HEK293 (cell line): ENCODE measurements around the gene SAG.

Experiments used
- CTCF ChIA-PET: fragments of 350-600 bp; formaldehyde crosslinking; extraction: SDS; loops from one replicate; lab custom pipeline; 2021; ENCODE audit warnings: antibody characterized with exemption; lab: Yijun Ruan, JAX
- POLR2A ChIA-PET: fragments of 300-600 bp; formaldehyde crosslinking; extraction: SDS; loops from one replicate; lab custom pipeline; 2020; ENCODE audit warnings: antibody characterized with exemption, inconsistent platforms; lab: Yijun Ruan, JAX
- H3K27ac ChIP-seq: fragments of 200-500 bp; sonication (Bioruptor generic); 2 replicates; pipeline ENCODE4 v1.5.1; 2014; ENCODE audit warnings: low read depth, low read length, control low read depth, inconsistent platforms; ENCODE audit errors: extremely low read depth
- H3K36me3 ChIP-seq, 2 experiments: fragments of 200-500 bp in 1 of 2; sonication (Bioruptor generic) in 1 of 2; 1 replicate in 1 of 2; 2 replicates in 1 of 2; pipeline ENCODE4 v1.5.1; 2014 to 2017; ENCODE audit warnings: inconsistent platforms in 2 of 2, low read length in 2 of 2; ENCODE audit not compliant: control insufficient read depth in 2 of 2, insufficient read depth in 1 of 2
- H3K4me1 ChIP-seq: fragments of 200-500 bp; sonication (Bioruptor generic); 2 replicates; pipeline ENCODE4 v1.5.1; 2014; ENCODE audit warnings: mild to moderate bottlenecking, low read length, inconsistent platforms; ENCODE audit not compliant: control insufficient read depth, insufficient read depth
- H3K4me3 ChIP-seq: 2 replicates; pipeline ENCODE4 v1.5.1; 2011; ENCODE audit warnings: low read depth, mild to moderate bottlenecking, control low read depth, low read length, moderate library complexity
- H3K9me3 ChIP-seq: fragments of 200-500 bp; sonication (Bioruptor generic); 2 replicates; pipeline ENCODE4 v1.5.1; 2014; ENCODE audit warnings: low read depth, low read length, inconsistent platforms; ENCODE audit not compliant: control insufficient read depth, insufficient read depth
- EGR2 ChIP-seq: fragments of 450-650 bp; formaldehyde crosslinking; IDR thresholded peaks from 2 replicates; pipeline ENCODE4 v1.5.1; 2016; ENCODE audit warnings: low read depth, missing biosample characterization, missing genetic modification characterization
- ELK4 ChIP-seq: IDR thresholded peaks from 2 replicates; pipeline ENCODE4 v1.6.1; 2011; ENCODE audit warnings: mild to moderate bottlenecking, low read depth, low read length, borderline replicate concordance
- PRDM10 ChIP-seq: fragments of 450-650 bp; formaldehyde crosslinking; IDR thresholded peaks from 2 replicates; pipeline ENCODE4 v1.5.1; 2016; ENCODE audit warnings: missing biosample characterization, missing genetic modification characterization
- SP2 ChIP-seq: fragments of 450-650 bp; formaldehyde crosslinking; IDR thresholded peaks from 2 replicates; pipeline ENCODE4 v1.5.1; 2016; ENCODE audit warnings: missing biosample characterization, missing genetic modification characterization
- ZBTB49 ChIP-seq: fragments of 450-650 bp; formaldehyde crosslinking; IDR thresholded peaks from 2 replicates; pipeline ENCODE4 v1.5.1; 2016; ENCODE audit warnings: missing biosample characterization, missing genetic modification characterization, low read depth
- ZFHX2 ChIP-seq: fragments of 450-650 bp; formaldehyde crosslinking; conservative IDR thresholded peaks from 2 replicates; pipeline ENCODE4 v1.5.1; 2016; ENCODE audit warnings: missing biosample characterization, missing genetic modification characterization
- ZFP41 ChIP-seq: fragments of 450-650 bp; formaldehyde crosslinking; IDR thresholded peaks from 2 replicates; pipeline ENCODE4 v1.5.1; 2016; ENCODE audit warnings: missing biosample characterization, missing genetic modification characterization, borderline replicate concordance
- ZIC2 ChIP-seq: fragments of 450-650 bp; formaldehyde crosslinking; IDR thresholded peaks from 2 replicates; pipeline ENCODE4 v1.5.1; 2016; ENCODE audit warnings: missing biosample characterization, missing genetic modification characterization
- ZNF138 ChIP-seq: fragments of 450-650 bp; formaldehyde crosslinking; IDR thresholded peaks from 2 replicates; pipeline ENCODE4 v1.5.1; 2016; ENCODE audit warnings: missing biosample characterization, missing genetic modification characterization, borderline replicate concordance
- ZNF24 ChIP-seq: fragments of 450-650 bp; formaldehyde crosslinking; IDR thresholded peaks from 2 replicates; pipeline ENCODE4 v1.5.1; 2016; ENCODE audit warnings: missing biosample characterization, missing genetic modification characterization
- ZNF274 ChIP-seq, 2 experiments: fragments of 200-500 bp in 1 of 2; fragments of 450-650 bp in 1 of 2; sonication (Bioruptor generic) in 1 of 2; formaldehyde crosslinking in 1 of 2; IDR thresholded peaks; 2 replicates each; pipeline versions ENCODE4 v1.5.1 to v1.6.1; 2014 to 2016; ENCODE audit warnings: borderline replicate concordance in 1 of 2, inconsistent platforms in 1 of 2, low read length in 1 of 2, missing biosample characterization in 1 of 2, missing genetic modification characterization in 1 of 2
- ZNF350 ChIP-seq: fragments of 450-650 bp; formaldehyde crosslinking; IDR thresholded peaks from 2 replicates; pipeline ENCODE4 v1.5.0; 2017; ENCODE audit warnings: missing biosample characterization, mild to moderate bottlenecking, missing genetic modification characterization
- ZNF354C ChIP-seq: fragments of 450-650 bp; formaldehyde crosslinking; IDR thresholded peaks from 2 replicates; pipeline ENCODE4 v1.5.1; 2016; ENCODE audit warnings: missing biosample characterization, missing genetic modification characterization, low read depth, borderline replicate concordance
- ZNF548 ChIP-seq: fragments of 450-650 bp; formaldehyde crosslinking; IDR thresholded peaks from 2 replicates; pipeline ENCODE4 v1.5.1; 2016; ENCODE audit warnings: missing biosample characterization, missing genetic modification characterization
- ZNF549 ChIP-seq: fragments of 450-650 bp; IDR thresholded peaks from 2 replicates; pipeline ENCODE4 v1.5.1; 2018; ENCODE audit warnings: missing biosample characterization, missing genetic modification characterization, mild to moderate bottlenecking, inconsistent platforms, moderate library complexity
- ZNF623 ChIP-seq: fragments of 450-650 bp; formaldehyde crosslinking; IDR thresholded peaks from 2 replicates; pipeline ENCODE4 v1.5.1; 2016; ENCODE audit warnings: missing biosample characterization, missing genetic modification characterization
- ZNF692 ChIP-seq: fragments of 450-650 bp; formaldehyde crosslinking; IDR thresholded peaks from 2 replicates; pipeline ENCODE4 v1.5.1; 2016; ENCODE audit warnings: missing biosample characterization, missing genetic modification characterization
- ZNF707 ChIP-seq: fragments of 450-650 bp; formaldehyde crosslinking; IDR thresholded peaks from 2 replicates; pipeline ENCODE4 v1.5.1; 2016; ENCODE audit warnings: missing biosample characterization, missing genetic modification characterization
- ZNF777 ChIP-seq: fragments of 450-650 bp; formaldehyde crosslinking; IDR thresholded peaks from 2 replicates; pipeline ENCODE4 v1.5.1; 2017; ENCODE audit warnings: missing biosample characterization, missing genetic modification characterization, borderline replicate concordance
- ZNF792 ChIP-seq: fragments of 450-650 bp; formaldehyde crosslinking; IDR thresholded peaks from 2 replicates; pipeline ENCODE4 v1.5.1; 2016; ENCODE audit warnings: missing biosample characterization, missing genetic modification characterization

SAG gene

GRCh38 chr2:233264667-233265066 lies 42.9 kb upstream of the SAG start:
- CTCF ChIA-PET, result interaction anchor here (0.9 kb wide), 1 partner anchor 12 kb away, joined by 3 read pairs; no protein-coding TSS in a partner anchor
- H3K4me3 ChIP-seq, result no peak overlapping the region
- POLR2A ChIA-PET, result no interaction called here
- H3K4me1 ChIP-seq, result no peaks in the 10 kb centered on the region
- H3K27ac ChIP-seq, result no peak overlapping the region
- TF ChIP-seq ZBTB49 (no peak), ELK4 (no peak), ZNF274 (IDR thresholded peaks at IDR 0.05; ENCODE audit: low read length) (no peak), ZNF274 (tag by site-specific recombination; IDR thresholded peaks at IDR 0.05; ENCODE audit: borderline replicate concordance) (no peak), SP2 (tag by site-specific recombination) (no peak), ZNF24 (tag by site-specific recombination) (no peak), ZNF792 (no peak), ZFP41 (no peak), ZNF707 (tag by site-specific recombination) (no peak), ZNF354C (no peak), ZNF777 (tag by site-specific recombination) (no peak), PRDM10 (tag by site-specific recombination) (no peak), ZNF138 (no peak), ZNF692 (tag by site-specific recombination) (no peak), ZNF548 (no peak), ZNF350 (no peak), ZIC2 (tag by site-specific recombination) (no peak), ZNF549 (tag by site-specific recombination) (no peak)
- peaks cover 53 to 99% of the 10 kb centered on the region in 2 experiments for H3K36me3 ChIP-seq
- H3K9me3 ChIP-seq, result no peaks in the 10 kb centered on the region

DNA sequence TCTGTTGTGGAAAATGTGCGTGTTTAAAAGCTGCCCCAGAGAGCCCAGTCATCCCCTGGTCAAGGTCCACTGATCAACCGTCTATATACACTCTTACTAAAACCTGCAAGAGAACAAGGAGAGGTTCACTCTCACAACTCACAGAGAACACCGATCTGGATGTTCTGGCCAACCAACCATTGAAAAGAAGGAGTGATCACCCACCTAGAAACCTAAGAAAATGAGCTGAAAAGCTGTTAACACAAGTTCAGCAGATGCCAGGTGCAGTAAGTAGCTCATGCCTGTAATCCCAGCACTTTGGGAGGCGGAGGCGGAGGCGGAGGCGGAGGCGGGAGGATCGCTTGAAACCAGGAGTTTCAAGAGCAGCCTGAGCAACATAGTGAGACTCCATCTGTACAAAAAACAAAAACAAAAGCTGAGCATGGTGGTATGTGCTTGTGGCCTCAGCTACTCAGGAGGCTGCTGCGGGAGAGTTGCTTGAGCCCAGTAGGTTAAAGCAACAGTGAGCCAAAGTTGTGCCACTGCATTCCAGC lies 41.7 kb upstream of the SAG start:
- POLR2A ChIA-PET, result no interaction called here
- TF ChIP-seq ZNF623 (tag by site-specific recombination), result no peak
- TF ChIP-seq EGR2 (tag by site-specific recombination), result peak; percentile 62; the same call in 1 of the 2 replicates
- peak; percentile 74 for TF ChIP-seq ZFHX2 (tag by site-specific recombination)
- Histone ChIP-seq H3K9me3 (no peaks in the 10 kb centered on the region), H3K4me1 (no peaks in the 10 kb centered on the region), H3K4me3 (no peak overlapping the region), H3K27ac (no peak overlapping the region), H3K36me3 (peaks cover 54 to 99% of the 10 kb centered on the region in 2 experiments)
- CTCF ChIA-PET, result no interaction called here
